ENCODE measurements around the gene TUBG2.

TUBG2 gene

DNA sequence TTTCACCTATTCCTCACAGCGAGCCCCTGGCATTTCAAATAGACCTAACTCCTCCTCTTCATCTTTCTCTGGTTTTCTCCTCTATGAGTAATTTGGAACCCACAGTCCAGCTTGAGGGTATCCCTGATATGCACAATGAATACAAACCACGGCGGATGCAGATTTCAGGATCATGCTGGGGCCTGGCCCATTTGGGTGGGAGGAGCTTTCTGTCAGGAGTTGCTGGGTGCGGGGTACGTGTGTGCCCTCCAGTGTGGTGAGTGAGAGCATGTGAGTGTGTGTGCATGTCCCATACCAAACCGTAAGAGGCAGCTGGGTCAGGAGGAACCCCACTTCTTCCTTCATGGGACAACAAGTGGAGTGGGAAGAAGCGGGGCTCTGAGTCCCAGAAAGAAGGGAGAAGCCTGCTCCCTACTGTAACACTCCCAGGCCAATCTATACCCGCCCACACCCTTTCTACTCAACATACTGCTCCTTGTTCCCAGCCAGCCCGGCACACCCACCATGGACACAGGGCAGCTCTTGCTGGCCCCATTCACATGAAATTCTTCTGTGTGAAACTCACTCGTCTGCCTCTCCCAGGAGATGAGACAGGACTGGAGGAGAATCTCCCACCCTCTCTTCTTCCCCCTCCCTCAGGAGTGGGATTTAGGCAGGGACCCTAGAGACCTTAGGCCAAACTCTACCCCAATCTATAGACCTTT is 41.7 kb downstream of the TUBG2 start:
- DNase-seq: no peak

DNA sequence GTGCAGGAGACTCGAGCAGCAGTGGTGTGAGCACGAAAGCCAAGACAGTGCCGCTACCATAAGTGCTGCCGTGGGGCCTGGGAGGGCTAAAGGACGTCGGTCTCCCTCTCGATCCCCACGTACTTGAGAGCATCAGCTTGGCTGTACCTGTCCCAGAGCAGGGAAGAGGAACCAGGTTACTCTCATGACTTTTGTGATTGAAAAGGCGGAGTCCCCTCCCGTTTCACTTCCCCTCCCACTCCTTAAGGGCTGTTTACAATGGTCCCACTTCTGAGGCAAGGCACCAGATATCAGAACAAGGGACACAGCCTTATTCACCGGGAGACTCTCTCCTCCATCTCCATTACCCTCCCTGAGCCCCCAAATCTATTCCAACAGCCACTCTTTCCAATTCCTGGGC is 43.4 kb downstream of the TUBG2 start:
- DNase-seq: no peak

DNA sequence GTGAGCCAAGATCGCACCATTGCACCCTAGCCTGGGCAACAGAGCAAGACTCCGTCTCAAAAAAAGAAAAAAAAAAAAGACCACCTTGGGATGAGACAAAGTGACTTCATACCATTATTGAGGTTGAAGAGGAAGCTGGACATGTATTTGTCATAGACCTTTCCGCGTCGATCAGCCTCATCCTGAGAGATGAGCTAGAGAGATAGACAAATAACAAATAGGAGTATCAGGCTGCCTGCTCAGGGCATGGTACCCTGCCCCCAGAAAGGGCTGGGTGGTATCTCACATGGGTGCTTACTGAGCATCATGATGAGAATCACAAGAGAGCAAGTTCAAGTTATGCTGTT is 45.4 kb downstream of the TUBG2 start:
- DNase-seq: no peak

DNA sequence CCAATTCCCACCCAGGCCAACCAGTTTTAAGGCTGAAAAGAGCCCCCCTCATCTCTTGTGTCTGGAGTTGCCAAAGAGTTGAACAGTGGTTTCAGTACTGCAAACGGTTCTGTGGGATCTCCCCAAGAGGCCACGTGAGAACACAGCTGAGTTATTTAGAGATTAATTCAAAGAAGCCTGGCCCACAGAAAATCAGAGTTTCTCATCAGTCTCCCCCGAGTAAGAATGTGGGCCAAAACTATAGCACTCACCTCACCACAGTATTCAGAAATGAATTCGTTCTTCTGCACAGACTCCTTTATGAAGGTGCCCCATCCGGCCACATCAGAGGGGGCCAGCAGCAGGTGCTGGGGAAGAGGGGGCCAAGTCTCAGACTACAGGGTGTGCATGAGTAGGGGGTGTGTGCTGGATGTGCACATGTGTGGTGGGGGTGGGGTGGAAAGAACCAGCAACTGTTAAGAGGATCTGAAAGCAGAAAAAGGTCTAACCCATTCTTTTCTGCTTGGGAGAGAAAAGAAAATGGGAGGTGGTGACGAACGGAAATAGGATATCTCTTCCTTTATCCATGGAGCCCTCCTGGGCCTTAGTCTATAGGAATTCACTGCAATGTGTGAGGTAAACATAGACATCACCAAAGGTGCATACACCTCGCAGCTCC is 45.9 kb downstream of the TUBG2 start:
- DNase-seq: no peak

DNA sequence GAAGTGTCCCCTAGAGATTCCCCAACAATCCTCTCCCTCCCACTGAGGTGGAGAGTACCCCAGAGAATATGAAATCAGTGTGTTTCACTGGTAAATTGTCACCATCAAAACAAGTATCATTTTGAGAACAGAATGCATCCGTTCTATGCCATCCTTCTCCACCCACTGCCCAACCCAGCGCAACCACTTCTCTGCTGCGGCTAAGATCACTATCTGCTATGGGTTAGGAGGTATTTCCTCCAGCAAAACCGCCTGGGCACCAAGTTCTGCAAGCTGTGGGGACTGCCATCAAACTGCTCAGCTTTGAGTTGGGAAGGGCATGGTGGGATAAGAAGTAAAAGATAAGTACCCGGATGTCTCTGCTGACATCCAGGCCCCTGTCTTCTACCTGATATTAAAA is 47.6 kb downstream of the TUBG2 start:
- no peak for DNase-seq

DNA sequence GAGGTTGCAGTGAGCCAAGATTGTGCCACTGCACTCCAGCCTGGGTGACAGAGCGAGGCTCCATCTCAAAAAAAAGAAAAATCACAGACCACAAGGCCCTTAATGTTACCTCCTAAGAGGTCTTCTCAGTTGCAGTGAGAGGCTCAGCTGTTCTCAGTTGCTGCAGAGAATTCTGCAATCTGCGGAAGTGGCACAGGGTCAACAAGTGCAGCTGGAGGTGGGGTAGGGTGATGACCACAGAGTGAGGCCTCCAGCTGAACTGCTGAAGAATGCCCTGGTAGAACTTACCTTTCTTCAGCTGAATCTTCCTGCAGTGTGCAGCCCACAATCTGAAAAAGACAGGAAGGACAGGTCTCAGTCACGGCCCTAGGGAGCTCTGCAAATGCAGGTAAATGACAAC is 49.5 kb downstream of the TUBG2 start:
- DNase-seq: no peak

DNA sequence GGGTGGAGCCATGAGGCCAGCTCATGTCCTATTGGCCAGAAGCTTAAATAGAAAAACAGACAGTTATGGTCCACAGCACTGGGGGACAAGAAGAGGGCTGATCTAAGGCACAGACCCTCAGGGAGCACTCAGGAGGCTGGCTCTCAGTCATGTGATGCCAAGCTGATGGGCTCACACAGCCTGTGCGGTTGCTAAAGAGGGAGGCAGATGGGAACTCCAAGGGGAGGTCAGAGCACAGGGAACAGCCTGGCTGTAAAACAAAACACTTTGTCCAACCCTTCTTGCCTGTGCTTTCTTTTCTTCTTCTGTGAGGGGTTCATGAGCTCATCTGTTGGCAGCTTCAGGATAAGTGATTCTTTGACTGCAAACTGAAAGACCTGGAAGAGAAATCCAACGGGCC is 50.5 kb downstream of the TUBG2 start:
- DNase-seq: no peak
